Body of pancreas (tissue), 4 donors: Measurements from ENCODE around the gene HOXD1. TPM values are rescaled to one million over a fixed set of nuclear protein-coding genes. Genes with fewer than 3 reads are reported as not detected.

Source experiments
- ATAC-seq: fragments of 150-250 bp; one replicate; pipeline ENCODE4 v1.9.1; 2016
- DNase-seq, 4 donors: peaks; one replicate each; pipeline ENCODE4 v3.0.0-alpha.2; 2019
- H3K27ac ChIP-seq, 4 donors: fragments of 200-600 bp; sonication (generic); 1 replicate in 3 of 4; 2 replicates in 1 of 4; pipeline versions ENCODE4 v1.5.1 to v1.6.1; 2016 to 2019; ENCODE audit warnings: mild to moderate bottlenecking in 1 of 4, mixed read lengths in 1 of 4, moderate library complexity in 1 of 4
- H3K27me3 ChIP-seq, 2 donors: fragments of 200-600 bp; sonication (generic); one replicate each; pipeline ENCODE4 v1.6.0; 2016; ENCODE audit warnings: mild to moderate bottlenecking in 1 of 2
- H3K36me3 ChIP-seq, 2 donors: fragments of 200-600 bp; sonication (generic); replicated peaks in 1 of 2; 2 replicates each; pipeline ENCODE4 v1.5.1; 2016; ENCODE audit warnings: low read depth in 2 of 2; ENCODE audit not compliant: insufficient read depth in 1 of 2
- H3K4me1 ChIP-seq: fragments of 200-600 bp; sonication (generic); one replicate; pipeline ENCODE4 v1.6.0; 2016
- H3K4me3 ChIP-seq, 2 donors: fragments of 200-600 bp; sonication (generic); 1 replicate in 1 of 2; 2 replicates in 1 of 2; pipeline ENCODE4 v1.5.1; 2016 to 2019
- H3K9me3 ChIP-seq, 3 donors: fragments of 200-600 bp; sonication (generic); 1 replicate in 2 of 3; 2 replicates in 1 of 3; pipeline ENCODE4 v1.5.1; 2016
- POLR2A ChIP-seq, 3 donors: fragments of 450-650 bp; IDR thresholded peaks; one replicate each; pipeline ENCODE4 v1.6.1; 2016; ENCODE audit warnings: antibody characterized with exemption in 3 of 3, mild to moderate bottlenecking in 2 of 3
- WGBS, 2 donors: methylation state at CpG; one replicate each; pipeline ENCODE4 v1.1.5; 2017; 5-methylcytosine and 5-hydroxymethylcytosine counted together
- intact Hi-C: fragments of 100-400 bp; cut with DNase I; formaldehyde crosslinking; loops from one replicate; pipeline ENCODE4 v1.15.1; 2023
- total RNA-seq, 2 donors: library from RNA; depleted of rRNA; stranded (reverse); fragments of >200 nt; gene quantifications; one replicate each; pipeline ENCODE4 v1.1.0, GENCODE V29; 2016
- TF ChIP-seq, protein P1 (sequence below), 7 experiments: fragments of 450-650 bp in 4 of 7; fragments of 200-600 bp in 3 of 7; sonication (generic) in 3 of 7; IDR thresholded peaks; one replicate each; pipeline ENCODE4 v1.5.1; 2016 to 2019; ENCODE audit warnings: antibody characterized with exemption in 7 of 7

The HOXD1 gene
- total RNA-seq, 2 donors from 2014 or later, result 0.26 TPM; not detected in 1

GRCh38 chr2:176206682-176207081 is 18.2 kb downstream of the HOXD1 start:
- TF ChIP-seq, protein P1, sequence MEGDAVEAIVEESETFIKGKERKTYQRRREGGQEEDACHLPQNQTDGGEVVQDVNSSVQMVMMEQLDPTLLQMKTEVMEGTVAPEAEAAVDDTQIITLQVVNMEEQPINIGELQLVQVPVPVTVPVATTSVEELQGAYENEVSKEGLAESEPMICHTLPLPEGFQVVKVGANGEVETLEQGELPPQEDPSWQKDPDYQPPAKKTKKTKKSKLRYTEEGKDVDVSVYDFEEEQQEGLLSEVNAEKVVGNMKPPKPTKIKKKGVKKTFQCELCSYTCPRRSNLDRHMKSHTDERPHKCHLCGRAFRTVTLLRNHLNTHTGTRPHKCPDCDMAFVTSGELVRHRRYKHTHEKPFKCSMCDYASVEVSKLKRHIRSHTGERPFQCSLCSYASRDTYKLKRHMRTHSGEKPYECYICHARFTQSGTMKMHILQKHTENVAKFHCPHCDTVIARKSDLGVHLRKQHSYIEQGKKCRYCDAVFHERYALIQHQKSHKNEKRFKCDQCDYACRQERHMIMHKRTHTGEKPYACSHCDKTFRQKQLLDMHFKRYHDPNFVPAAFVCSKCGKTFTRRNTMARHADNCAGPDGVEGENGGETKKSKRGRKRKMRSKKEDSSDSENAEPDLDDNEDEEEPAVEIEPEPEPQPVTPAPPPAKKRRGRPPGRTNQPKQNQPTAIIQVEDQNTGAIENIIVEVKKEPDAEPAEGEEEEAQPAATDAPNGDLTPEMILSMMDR (IDR thresholded peaks at IDR 0.05), result no peak
- TF ChIP-seq POLR2A (IDR thresholded peaks at IDR 0.05), result no peak
- DNase-seq (no peak), ATAC-seq (no peak)
- Histone ChIP-seq H3K36me3 (no peaks in the 10 kb centered on the region), H3K4me3 (no peak overlapping the region), H3K27me3 (no peaks in the 10 kb centered on the region), H3K9me3 (no peaks in the 10 kb centered on the region), H3K27ac (no peak overlapping the region), H3K4me1 (peaks cover 4% of the 10 kb centered on the region)
- intact Hi-C loops, result no loop called here
- WGBS, 2 donors, result 65 to 77% methylated on average over 2 of the region's 2 CpGs

DNA sequence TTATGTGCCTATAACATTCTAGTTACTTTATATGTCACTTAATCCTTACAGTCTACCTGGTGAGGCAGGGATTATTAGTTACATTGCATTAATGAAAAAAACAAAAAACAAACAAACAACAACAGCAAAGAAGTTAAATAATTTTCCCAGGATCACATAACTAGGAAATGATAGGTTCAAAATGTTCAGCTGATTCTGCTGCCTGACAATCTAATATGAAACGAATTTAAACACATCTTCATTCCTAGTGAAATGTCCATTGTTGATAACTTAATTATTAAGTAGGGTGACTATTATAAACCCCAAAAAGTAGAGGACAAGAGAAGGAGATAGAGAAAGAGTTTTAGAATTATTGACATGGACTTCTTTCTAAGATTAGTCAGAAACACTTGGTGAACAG is 22.6 kb downstream of the HOXD1 start:
- intact Hi-C loops, result no loop called here

GRCh38 chr2:176212276-176212675 is 23.8 kb downstream of the HOXD1 start:
- Histone ChIP-seq H3K27me3 (no peaks in the 10 kb centered on the region), H3K4me1 (no peaks in the 10 kb centered on the region), H3K36me3 (no peaks in the 10 kb centered on the region), H3K4me3 (no peak overlapping the region), H3K9me3 (no peaks in the 10 kb centered on the region), H3K27ac (no peak overlapping the region)
- DNase-seq (no peak), ATAC-seq (no peak)
- intact Hi-C loops, result no loop called here
- TF ChIP-seq, protein P1 (IDR thresholded peaks at IDR 0.05), result no peak
- no peak for TF ChIP-seq POLR2A (IDR thresholded peaks at IDR 0.05)

More for the DNA sequence above, 22.6 kb downstream of the HOXD1 start:
- Histone ChIP-seq H3K4me1 (no peaks in the 10 kb centered on the region), H3K9me3 (no peaks in the 10 kb centered on the region), H3K4me3 (no peak overlapping the region), H3K27me3 (no peaks in the 10 kb centered on the region), H3K27ac (no peak overlapping the region), H3K36me3 (no peaks in the 10 kb centered on the region)
- ATAC-seq (no peak), DNase-seq (no peak)
- no peak for TF ChIP-seq POLR2A (IDR thresholded peaks at IDR 0.05)
- TF ChIP-seq, protein P1 (IDR thresholded peaks at IDR 0.05), result no peak
- 29 to 53% methylated on average over 1 of the region's 1 CpG for WGBS, 2 donors

GRCh38 chr2:176213406-176213805 is 24.9 kb downstream of the HOXD1 start:
- no peak overlapping the region for H3K27ac ChIP-seq
- ATAC-seq (no peak), DNase-seq (no peak)
- TF ChIP-seq, protein P1 (IDR thresholded peaks at IDR 0.05), result no peak
- TF ChIP-seq POLR2A (IDR thresholded peaks at IDR 0.05), result no peak
- no peaks in the 10 kb centered on the region for H3K36me3 ChIP-seq
- no peak overlapping the region for H3K4me3 ChIP-seq
- intact Hi-C loops, result no loop called here
- no peaks in the 10 kb centered on the region for H3K9me3 ChIP-seq
- H3K27me3 ChIP-seq, result no peaks in the 10 kb centered on the region
- WGBS, 2 donors, result 29 to 42% methylated on average over 1 of the region's 1 CpG
- no peaks in the 10 kb centered on the region for H3K4me1 ChIP-seq

DNA sequence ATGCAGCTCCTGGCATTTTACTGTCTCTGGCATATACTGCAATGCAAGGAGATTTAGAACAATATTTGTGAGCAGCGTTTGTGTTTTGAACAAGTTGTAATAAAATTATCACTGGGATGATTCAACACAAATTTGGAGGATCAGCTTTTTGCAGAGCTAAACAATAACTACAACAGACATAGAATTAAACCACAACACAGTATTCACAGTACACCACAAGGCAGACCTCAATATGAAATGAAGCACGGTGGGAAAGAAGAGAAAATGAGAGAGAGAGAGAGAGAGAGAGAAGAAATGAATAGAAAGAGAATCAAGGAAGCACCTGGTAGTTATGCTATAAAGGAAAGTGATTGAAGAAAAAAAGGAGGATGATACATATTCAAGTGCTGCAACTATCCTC is 39.4 kb downstream of the HOXD1 start:
- H3K4me3 ChIP-seq, result no peak overlapping the region
- H3K27me3 ChIP-seq, result no peaks in the 10 kb centered on the region
- no peak for DNase-seq
- WGBS, 2 donors, result 38 to 56% methylated on average over 2 of the region's 2 CpGs
- no peaks in the 10 kb centered on the region for H3K9me3 ChIP-seq
- H3K36me3 ChIP-seq, result no peaks in the 10 kb centered on the region
- intact Hi-C loops, result no loop called here
- no peak for ATAC-seq
- no peak overlapping the region for H3K27ac ChIP-seq
- TF ChIP-seq, protein P1 (IDR thresholded peaks at IDR 0.05), result no peak
- no peak for TF ChIP-seq POLR2A (IDR thresholded peaks at IDR 0.05)
- no peaks in the 10 kb centered on the region for H3K4me1 ChIP-seq
